GM19452 (cell line): ENCODE measurements around the gene HLCS.

Experiments
- ATAC-seq: cut with Tn5 transposase; IDR thresholded peaks from one replicate; pipeline ENCODE4 v1.9.1; 2021; ENCODE audit not compliant: unreplicated experiment

HLCS gene

GRCh38 chr21:36916718-36917117 lies 49.8 kb downstream of the HLCS start:
- ATAC-seq: no peak

- no peak for ATAC-seq
Observed at GRCh38 chr21:36915696-36916245, 50.7 kb downstream of the HLCS start.

DNA sequence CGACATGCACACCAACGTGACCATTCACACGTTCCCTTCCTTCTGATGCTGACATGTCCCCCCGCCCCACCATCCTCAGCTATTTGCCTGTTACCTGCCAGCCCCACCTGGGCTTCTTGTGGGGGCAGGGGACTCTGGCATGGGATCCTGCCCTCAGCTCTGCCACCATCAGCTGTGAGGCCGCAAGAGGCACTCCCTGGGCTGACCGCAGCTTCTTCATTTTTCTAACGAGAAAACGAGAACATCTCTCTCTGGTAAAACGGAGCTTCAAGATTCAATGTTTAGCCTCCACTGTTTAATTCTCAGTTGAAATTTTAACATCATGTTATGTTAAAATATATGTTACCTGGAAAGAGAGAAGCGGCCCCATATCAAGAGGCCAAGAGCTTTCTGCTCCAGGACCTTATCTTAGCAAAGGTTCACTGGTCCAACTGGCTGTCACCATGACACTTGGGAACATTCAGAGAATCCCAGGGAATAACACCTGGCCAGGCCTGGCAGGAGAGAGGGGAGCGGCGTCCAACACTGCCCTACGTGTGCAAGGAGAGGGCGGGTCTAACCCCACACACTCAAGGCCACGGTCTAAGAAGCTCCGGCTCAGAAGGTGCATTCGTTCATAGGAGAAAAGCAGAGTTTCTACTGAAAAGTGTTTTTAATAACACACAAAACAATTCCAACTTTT lies 51.3 kb downstream of the HLCS start:
- no peak for ATAC-seq

GRCh38 chr21:36914244-36915013 lies 52.0 kb downstream of the HLCS start:
- ATAC-seq: no peak

- no peak for ATAC-seq
Observed at GRCh38 chr21:36913247-36914169, 53.0 kb downstream of the HLCS start.

DNA sequence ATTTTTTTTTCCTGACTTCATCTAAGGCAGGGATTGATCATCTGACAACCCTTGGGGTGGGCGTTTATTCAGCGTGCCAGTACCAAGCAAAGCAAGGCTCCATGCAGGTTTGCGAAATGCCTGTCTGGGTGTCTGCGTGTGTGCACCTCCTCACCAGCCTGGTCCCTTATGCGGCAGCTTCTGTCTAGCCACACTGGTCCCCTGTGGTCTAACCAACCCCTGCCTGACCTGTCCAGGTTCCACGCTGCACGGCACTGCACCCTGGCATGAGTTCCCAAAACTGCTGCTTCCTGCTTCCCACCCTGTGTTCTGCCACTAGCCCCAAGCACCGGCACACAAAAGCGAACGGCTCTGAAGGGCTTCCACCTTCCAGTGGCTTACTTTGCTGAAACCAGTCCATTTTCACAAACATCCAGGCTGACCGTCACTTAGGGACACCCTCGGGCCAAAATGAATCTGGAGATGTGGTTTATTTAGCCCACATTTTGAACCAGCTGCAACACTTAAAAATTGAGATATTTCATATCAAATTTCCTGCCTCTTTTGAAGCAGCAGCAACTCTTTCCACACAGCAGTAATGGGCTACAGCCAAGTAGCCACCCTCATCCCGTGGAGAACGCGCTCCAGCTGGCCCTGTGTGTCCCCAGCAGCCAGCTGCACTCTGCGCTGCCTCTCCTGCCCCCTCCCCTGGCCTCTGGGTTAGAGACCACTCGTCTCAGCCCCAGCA lies 55.7 kb downstream of the HLCS start:
- no peak for ATAC-seq

- ATAC-seq: no peak
Observed at GRCh38 chr21:36909901-36910561, 56.4 kb downstream of the HLCS start.

GRCh38 chr21:36909423-36909822 lies 57.0 kb downstream of the HLCS start:
- ATAC-seq: no peak

- ATAC-seq: no peak
Observed at GRCh38 chr21:36908260-36908908, 58.1 kb downstream of the HLCS start.

- ATAC-seq: no peak
Observed at GRCh38 chr21:36904093-36904666, 62.3 kb downstream of the HLCS start.

- ATAC-seq: no peak
Observed at GRCh38 chr21:36902793-36903192, 63.7 kb downstream of the HLCS start.

GRCh38 chr21:36902331-36902730 lies 64.1 kb downstream of the HLCS start:
- no peak for ATAC-seq

GRCh38 chr21:36901575-36901974 lies 64.9 kb downstream of the HLCS start:
- no peak for ATAC-seq

DNA sequence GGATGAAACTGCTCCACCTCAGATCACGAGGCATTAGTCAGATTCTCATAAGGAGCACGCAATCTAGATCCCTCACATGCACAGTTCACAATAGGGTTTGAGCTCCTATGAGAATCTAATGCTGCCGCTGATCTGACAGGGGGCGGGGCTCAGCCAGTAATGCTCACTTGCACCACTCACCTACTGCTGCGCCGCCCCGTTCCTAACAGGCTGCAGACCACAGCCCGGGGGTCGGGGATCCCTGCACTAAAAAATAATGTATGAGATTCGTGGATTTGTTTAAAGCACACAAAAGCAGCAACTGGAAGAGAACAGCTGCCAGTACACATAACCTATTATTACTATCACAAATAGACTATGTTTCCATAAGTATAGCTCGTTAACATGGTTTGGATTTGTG lies 72.9 kb downstream of the HLCS start:
- no peak for ATAC-seq

DNA sequence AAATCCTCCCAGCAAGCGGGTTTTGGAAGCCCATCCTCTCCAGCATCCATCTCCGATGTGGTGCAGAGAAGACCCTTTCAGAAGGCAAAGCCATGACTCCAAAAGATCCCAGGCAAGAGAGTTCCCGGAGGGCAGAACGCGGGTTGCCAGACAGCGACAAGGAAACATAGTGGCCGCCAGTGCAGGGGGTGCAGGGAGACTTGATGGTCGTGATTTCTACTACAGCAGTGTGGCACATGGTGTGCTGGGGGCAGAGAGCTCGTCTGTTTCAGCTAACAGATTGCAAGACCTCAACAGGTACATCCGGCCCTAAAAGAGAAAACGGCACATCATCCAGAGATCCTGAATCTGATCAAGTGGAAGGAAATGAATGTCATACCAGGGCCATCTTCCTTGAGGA lies 74.3 kb downstream of the HLCS start:
- no peak for ATAC-seq

DNA sequence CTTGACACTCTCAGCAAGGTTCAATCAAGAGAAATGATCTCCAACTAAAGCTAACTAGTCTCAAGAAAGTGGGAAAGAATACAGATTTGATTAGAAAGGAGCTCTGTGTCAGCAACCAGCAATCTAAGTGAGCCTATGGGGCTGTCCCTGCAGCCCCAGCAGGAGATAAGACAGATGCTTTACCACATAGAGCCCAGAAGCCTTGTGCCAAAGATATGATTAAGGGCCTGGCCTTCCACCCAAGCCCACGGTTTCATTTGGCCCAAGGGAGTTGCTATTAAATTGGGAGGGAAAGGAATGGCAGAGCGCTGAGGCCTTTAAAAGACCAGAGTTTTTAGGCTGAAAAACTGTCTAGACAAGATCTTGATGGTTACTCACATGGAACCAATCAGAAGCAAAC lies 74.8 kb downstream of the HLCS start:
- ATAC-seq: no peak

DNA sequence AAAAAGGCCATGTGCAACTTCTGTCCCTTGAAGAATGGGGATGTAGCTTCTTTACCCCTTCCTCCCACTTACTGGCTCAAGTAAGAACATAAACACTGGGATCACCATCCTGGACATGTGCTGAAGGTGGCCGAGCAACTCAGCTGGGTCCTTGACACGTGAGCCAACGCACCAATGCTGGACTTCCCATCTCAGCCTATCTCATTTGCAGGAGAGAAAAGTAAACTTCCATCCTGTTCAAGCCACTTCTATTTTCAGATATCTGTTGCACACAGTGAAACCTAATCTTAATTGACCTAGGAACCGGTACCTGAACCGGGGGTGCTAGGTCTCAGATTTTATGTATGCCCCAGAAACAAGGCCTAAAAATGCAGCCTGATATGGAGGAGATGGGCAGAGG lies 75.3 kb downstream of the HLCS start:
- no peak for ATAC-seq

- no peak for ATAC-seq
Observed at GRCh38 chr21:36890086-36890485, 76.4 kb downstream of the HLCS start.

- no peak for ATAC-seq
Observed at GRCh38 chr21:36889401-36889800, 77.1 kb downstream of the HLCS start.
